ENCODE measurements around the gene AMDHD2. TPM values are rescaled to one million over a fixed set of nuclear protein-coding genes. Genes with fewer than 3 reads are reported as not detected.
A peak's percentile ranks its signal among the peaks of the same experiment; 100 is the strongest.

The AMDHD2 gene, protein sequence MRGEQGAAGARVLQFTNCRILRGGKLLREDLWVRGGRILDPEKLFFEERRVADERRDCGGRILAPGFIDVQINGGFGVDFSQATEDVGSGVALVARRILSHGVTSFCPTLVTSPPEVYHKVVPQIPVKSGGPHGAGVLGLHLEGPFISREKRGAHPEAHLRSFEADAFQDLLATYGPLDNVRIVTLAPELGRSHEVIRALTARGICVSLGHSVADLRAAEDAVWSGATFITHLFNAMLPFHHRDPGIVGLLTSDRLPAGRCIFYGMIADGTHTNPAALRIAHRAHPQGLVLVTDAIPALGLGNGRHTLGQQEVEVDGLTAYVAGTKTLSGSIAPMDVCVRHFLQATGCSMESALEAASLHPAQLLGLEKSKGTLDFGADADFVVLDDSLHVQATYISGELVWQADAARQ
- total RNA-seq: 50.9 and 58.3 TPM in 2 replicates
- long read RNA-seq, partial matches to known transcripts: 0 of 5 reads
- long read RNA-seq, other reads (novel, unspliced or antisense): 1 of 5 reads

DNA sequence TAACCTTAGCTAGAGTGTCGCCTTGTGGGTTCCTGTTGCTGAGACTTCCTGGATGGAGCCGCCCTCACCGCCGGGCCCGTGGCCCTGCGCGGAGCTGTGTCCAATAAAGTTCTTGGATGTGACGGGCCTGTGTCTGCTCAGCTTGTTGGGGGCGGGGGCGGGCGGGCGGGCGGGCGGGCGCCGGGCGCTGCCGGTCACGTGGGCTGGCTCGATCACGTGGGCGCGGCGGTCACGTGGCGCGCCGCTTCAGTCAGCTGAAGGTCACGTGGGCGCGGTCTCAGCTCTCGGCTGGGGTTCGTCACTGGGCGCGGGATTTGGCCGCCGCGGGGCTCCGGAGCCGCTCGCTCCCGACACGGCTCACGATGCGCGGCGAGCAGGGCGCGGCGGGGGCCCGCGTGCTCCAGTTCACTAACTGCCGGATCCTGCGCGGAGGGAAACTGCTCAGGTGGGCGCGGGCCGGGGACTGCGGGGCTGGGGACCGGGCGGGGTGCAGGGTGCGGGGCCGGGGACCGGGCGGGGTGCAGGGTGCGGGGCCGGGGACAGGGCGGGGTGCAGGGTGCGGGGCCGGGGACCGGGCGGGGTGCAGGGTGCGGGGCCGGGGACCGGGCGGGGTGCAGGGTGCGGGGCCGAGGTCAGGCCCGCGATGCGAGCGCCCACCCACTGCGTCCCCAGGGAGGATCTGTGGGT is at the start of gene AMDHD2:
Gene AMDHD2 (plus strand): TSS at position 275 of the 687 bp plus-strand sequence. CDS start 88 bp downstream, at position 363.
- Mint-ChIP-seq H3K9me3 (no peaks in the 10 kb centered on the region), H3K27ac (ENCODE audit: unreplicated experiment) (peak within 1 kb of the TSS; percentile 94), H3K36me3 (ENCODE audit: low read depth) (peaks cover 6% of the 10 kb centered on the region), H3K27me3 (ENCODE audit: low read depth) (peaks cover 7% of the 10 kb centered on the region), H3K4me1 (peaks cover 38% of the 10 kb centered on the region), H3K4me3 (peak within 1 kb of the TSS; percentile 89)
- peak; percentile 85 for DNase-seq (ENCODE audit: low read depth, low spot score)
- TF ChIP-seq, protein P1, sequence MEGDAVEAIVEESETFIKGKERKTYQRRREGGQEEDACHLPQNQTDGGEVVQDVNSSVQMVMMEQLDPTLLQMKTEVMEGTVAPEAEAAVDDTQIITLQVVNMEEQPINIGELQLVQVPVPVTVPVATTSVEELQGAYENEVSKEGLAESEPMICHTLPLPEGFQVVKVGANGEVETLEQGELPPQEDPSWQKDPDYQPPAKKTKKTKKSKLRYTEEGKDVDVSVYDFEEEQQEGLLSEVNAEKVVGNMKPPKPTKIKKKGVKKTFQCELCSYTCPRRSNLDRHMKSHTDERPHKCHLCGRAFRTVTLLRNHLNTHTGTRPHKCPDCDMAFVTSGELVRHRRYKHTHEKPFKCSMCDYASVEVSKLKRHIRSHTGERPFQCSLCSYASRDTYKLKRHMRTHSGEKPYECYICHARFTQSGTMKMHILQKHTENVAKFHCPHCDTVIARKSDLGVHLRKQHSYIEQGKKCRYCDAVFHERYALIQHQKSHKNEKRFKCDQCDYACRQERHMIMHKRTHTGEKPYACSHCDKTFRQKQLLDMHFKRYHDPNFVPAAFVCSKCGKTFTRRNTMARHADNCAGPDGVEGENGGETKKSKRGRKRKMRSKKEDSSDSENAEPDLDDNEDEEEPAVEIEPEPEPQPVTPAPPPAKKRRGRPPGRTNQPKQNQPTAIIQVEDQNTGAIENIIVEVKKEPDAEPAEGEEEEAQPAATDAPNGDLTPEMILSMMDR (conservative IDR thresholded peaks at IDR 0.05): no peak

DNA sequence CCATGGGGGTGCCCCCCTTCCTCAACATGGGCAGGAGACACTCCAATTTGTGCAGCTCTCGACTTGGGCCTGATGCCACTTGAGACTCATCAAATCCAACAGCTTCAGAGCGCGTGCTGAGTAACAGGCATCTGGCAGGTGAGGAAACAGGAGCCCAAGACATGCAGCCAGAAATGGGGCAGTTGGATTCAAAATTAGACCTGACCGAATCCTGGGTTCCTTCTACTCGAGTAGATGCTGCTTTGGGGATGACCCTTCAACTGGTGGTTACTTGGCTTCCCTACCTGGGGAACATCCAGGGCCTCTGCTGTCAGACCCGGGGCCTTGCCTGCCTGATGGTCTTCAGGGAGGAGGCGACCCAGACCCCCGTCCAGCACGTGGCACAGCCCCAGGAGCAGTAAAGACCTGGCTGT is 49.6 kb upstream of the AMDHD2 start:
- Mint-ChIP-seq H3K27ac (ENCODE audit: unreplicated experiment) (no peak overlapping the region), H3K4me1 (peaks cover 21% of the 10 kb centered on the region), H3K36me3 (ENCODE audit: low read depth) (no peaks in the 10 kb centered on the region), H3K4me3 (peak overlapping the region; percentile 85), H3K9me3 (no peaks in the 10 kb centered on the region), H3K27me3 (ENCODE audit: low read depth) (peaks cover 16% of the 10 kb centered on the region)
- TF ChIP-seq, protein P1 (conservative IDR thresholded peaks at IDR 0.05): no peak
- no peak for DNase-seq (ENCODE audit: low read depth, low spot score)

DNA sequence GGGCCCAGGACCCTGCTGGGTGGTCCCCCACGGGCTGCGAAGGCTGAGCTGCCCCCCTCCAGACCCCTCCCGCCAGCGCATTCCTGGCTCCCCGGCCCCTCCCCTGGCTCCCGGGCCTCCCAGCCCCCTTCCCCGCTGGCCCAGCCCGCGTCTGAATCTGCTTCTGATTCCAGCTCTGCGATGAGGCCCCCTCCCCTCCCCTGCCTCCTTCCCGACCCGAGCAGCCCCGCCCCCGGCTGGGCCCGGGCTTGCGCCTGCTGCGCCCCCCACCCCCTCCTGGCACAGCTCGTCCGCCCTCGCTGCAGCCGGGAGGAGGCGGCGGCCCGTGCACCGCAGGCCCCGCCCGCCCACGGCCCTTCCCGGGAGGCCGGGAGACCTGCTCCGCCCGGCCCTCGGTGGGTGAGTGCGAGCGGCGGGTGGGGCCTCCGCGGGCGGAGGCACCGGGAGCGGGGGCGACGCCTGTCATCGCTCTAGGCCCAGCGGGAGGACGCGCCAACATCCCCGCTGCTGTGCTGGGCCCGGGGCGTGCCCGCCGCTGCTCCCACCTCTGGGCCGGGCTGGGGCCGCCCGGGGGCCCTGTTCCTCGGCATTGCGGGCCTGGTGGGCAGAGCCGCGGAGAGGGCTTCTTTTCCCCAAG is 49.0 kb upstream of the AMDHD2 start, which contains the start of gene NTN3:
Gene NTN3 (plus strand): TSS at position 282 of the 637 bp plus-strand sequence. CDS start 405 bp downstream, outside the sequence.
- H3K27me3 Mint-ChIP-seq (ENCODE audit: low read depth): peaks cover 16% of the 10 kb centered on the region
- peak within 1 kb of the TSS; percentile 85 for H3K4me3 Mint-ChIP-seq
- H3K4me1 Mint-ChIP-seq: peaks cover 24% of the 10 kb centered on the region
- DNase-seq (ENCODE audit: low read depth, low spot score): peak; percentile 64
- TF ChIP-seq, protein P1 (conservative IDR thresholded peaks at IDR 0.05): no peak
- H3K27ac Mint-ChIP-seq (ENCODE audit: unreplicated experiment): no peak within 1 kb of the TSS
- H3K9me3 Mint-ChIP-seq: no peaks in the 10 kb centered on the region
- no peaks in the 10 kb centered on the region for H3K36me3 Mint-ChIP-seq (ENCODE audit: low read depth)

DNA sequence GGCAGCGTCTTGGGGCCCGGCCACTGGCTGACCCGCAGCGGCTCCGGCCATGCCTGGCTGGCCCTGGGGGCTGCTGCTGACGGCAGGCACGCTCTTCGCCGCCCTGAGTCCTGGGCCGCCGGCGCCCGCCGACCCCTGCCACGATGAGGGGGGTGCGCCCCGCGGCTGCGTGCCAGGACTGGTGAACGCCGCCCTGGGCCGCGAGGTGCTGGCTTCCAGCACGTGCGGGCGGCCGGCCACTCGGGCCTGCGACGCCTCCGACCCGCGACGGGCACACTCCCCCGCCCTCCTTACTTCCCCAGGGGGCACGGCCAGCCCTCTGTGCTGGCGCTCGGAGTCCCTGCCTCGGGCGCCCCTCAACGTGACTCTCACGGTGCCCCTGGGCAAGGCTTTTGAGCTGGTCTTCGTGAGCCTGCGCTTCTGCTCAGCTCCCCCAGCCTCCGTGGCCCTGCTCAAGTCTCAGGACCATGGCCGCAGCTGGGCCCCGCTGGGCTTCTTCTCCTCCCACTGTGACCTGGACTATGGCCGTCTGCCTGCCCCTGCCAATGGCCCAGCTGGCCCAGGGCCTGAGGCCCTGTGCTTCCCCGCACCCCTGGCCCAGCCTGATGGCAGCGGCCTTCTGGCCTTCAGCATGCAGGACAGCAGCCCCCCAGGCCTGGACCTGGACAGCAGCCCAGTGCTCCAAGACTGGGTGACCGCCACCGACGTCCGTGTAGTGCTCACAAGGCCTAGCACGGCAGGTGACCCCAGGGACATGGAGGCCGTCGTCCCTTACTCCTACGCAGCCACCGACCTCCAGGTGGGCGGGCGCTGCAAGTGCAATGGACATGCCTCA is 48.3 kb upstream of the AMDHD2 start:
- Mint-ChIP-seq H3K4me1 (peaks cover 28% of the 10 kb centered on the region), H3K36me3 (ENCODE audit: low read depth) (no peaks in the 10 kb centered on the region), H3K4me3 (no peak overlapping the region), H3K9me3 (no peaks in the 10 kb centered on the region), H3K27ac (ENCODE audit: unreplicated experiment) (no peak overlapping the region), H3K27me3 (ENCODE audit: low read depth) (peaks cover 23% of the 10 kb centered on the region)
- TF ChIP-seq, protein P1 (conservative IDR thresholded peaks at IDR 0.05): no peak
- no peak for DNase-seq (ENCODE audit: low read depth, low spot score)
